GM23338 (cell line): ENCODE results near the gene PHYH. TPM values are rescaled to one million over a fixed set of nuclear protein-coding genes. Genes with fewer than 3 reads are reported as not detected.

ENCODE experiments used
- ATAC-seq: fragments of 200-7000 bp; cut with Tn5 transposase; 3 replicates; pipeline ENCODE4 v1.9.1; 2020
- DNase-seq: peaks from one replicate; pipeline ENCODE4 v3.0.0-alpha.2; 2015; ENCODE audit warnings: low spot score
- H2AFZ ChIP-seq: fragments of 200-600 bp; sonication (generic); 2 replicates; pipeline ENCODE4 v1.8.0; 2016; ENCODE audit warnings: antibody characterized with exemption, mild to moderate bottlenecking, moderate library complexity
- H3F3A ChIP-seq: fragments of 200-600 bp; sonication (generic); replicated peaks from 2 replicates; pipeline ENCODE4 v1.8.0; 2017; ENCODE audit warnings: antibody characterized with exemption, mixed run types, low read depth
- H3K27ac ChIP-seq: fragments of 200-600 bp; sonication (generic); 2 replicates; pipeline ENCODE4 v1.6.1; 2016; ENCODE audit warnings: low read depth
- H3K27me3 ChIP-seq: fragments of 200-600 bp; sonication (generic); 2 replicates; pipeline ENCODE4 v1.8.0; 2016; ENCODE audit warnings: mild to moderate bottlenecking, mixed run types, moderate library complexity; ENCODE audit not compliant: insufficient read depth
- H3K36me3 ChIP-seq: fragments of 200-600 bp; sonication (generic); 2 replicates; pipeline ENCODE4 v1.8.0; 2016; ENCODE audit warnings: mild to moderate bottlenecking; ENCODE audit not compliant: insufficient read depth
- H3K4me1 ChIP-seq: fragments of 200-600 bp; sonication (generic); 2 replicates; pipeline ENCODE4 v1.8.0; 2016; ENCODE audit warnings: mild to moderate bottlenecking, moderate library complexity; ENCODE audit not compliant: insufficient read depth
- H3K4me2 ChIP-seq: fragments of 200-600 bp; sonication (generic); 2 replicates; pipeline ENCODE4 v1.7.1; 2017; ENCODE audit warnings: mixed run types
- H3K4me3 ChIP-seq: fragments of 200-600 bp; sonication (generic); 2 replicates; pipeline ENCODE4 v1.6.1; 2016; ENCODE audit warnings: mixed run types
- H3K79me2 ChIP-seq: fragments of 200-600 bp; sonication (generic); replicated peaks from 2 replicates; pipeline ENCODE4 v1.8.0; 2017; ENCODE audit warnings: mild to moderate bottlenecking; ENCODE audit not compliant: insufficient read depth
- H3K9me2 ChIP-seq: fragments of 200-600 bp; sonication (generic); 2 replicates; pipeline ENCODE4 v1.8.0; 2017; ENCODE audit not compliant: insufficient read depth
- H4K20me1 ChIP-seq: fragments of 200-600 bp; sonication (generic); replicated peaks from 2 replicates; pipeline ENCODE4 v1.8.0; 2017; ENCODE audit warnings: mild to moderate bottlenecking; ENCODE audit not compliant: insufficient read depth
- H3K27ac Mint-ChIP-seq: 2 replicates; pipeline ENCODE4 v1.8.0; 2020; ENCODE audit warnings: inconsistent platforms, mild to moderate bottlenecking, moderate library complexity, mixed read lengths
- H3K27me3 Mint-ChIP-seq: 3 replicates; pipeline ENCODE4 v1.8.0; 2022; ENCODE audit warnings: low read depth, mild to moderate bottlenecking, moderate library complexity, mixed read lengths, inconsistent platforms; ENCODE audit not compliant: insufficient read depth, poor library complexity
- H3K36me3 Mint-ChIP-seq: 3 replicates; pipeline ENCODE4 v1.8.0; 2021; ENCODE audit warnings: low read depth, mild to moderate bottlenecking, inconsistent platforms, moderate library complexity, mixed read lengths
- H3K4me1 Mint-ChIP-seq: 3 replicates; pipeline ENCODE4 v1.8.0; 2020; ENCODE audit warnings: mild to moderate bottlenecking, inconsistent platforms, mixed read lengths
- H3K4me3 Mint-ChIP-seq: 3 replicates; pipeline ENCODE4 v1.8.0; 2021; ENCODE audit warnings: moderate library complexity, mild to moderate bottlenecking, inconsistent platforms, mixed read lengths
- H3K9me3 Mint-ChIP-seq: 3 replicates; pipeline ENCODE4 v1.8.0; 2020; ENCODE audit warnings: moderate library complexity, mild to moderate bottlenecking, inconsistent platforms, mixed read lengths
- EZH2 ChIP-seq: fragments of 200-600 bp; sonication (generic); IDR thresholded peaks from one replicate; pipeline ENCODE4 v1.8.0; 2017; ENCODE audit warnings: antibody characterized with exemption, mild to moderate bottlenecking, low read depth; ENCODE audit not compliant: unreplicated experiment
- EZH2phosphoT487 ChIP-seq: fragments of 200-600 bp; sonication (generic); IDR thresholded peaks from one replicate; pipeline ENCODE4 v1.8.1; 2018; ENCODE audit warnings: antibody characterized with exemption; ENCODE audit not compliant: unreplicated experiment
- JUNB ChIP-seq: IDR thresholded peaks from one replicate; pipeline ENCODE4 v1.6.1; 2016; ENCODE audit warnings: antibody characterized with exemption; ENCODE audit not compliant: unreplicated experiment
- NANOG ChIP-seq: IDR thresholded peaks from 2 replicates; pipeline ENCODE4 v1.6.1; 2016; ENCODE audit warnings: antibody characterized with exemption, borderline replicate concordance
- POLR2AphosphoS5 ChIP-seq: IDR thresholded peaks from 2 replicates; pipeline ENCODE4 v1.6.1; 2016; ENCODE audit warnings: antibody characterized with exemption, low read depth
- STAT1 ChIP-seq: IDR thresholded peaks from one replicate; pipeline ENCODE4 v1.6.1; 2016; ENCODE audit warnings: antibody characterized with exemption; ENCODE audit not compliant: unreplicated experiment
- ZNF114 ChIP-seq: fragments of 250-450 bp; sonication (Bioruptor Pico); IDR thresholded peaks from 2 replicates; pipeline ENCODE4 v1.5.0; 2020; ENCODE audit warnings: mild to moderate bottlenecking, moderate library complexity
- ZNF331 ChIP-seq: fragments of 250-450 bp; sonication (Bioruptor Pico); IDR thresholded peaks from 2 replicates; pipeline ENCODE4 v1.5.0; 2020; ENCODE audit warnings: low read depth, mild to moderate bottlenecking, moderate library complexity
- polyA plus RNA-seq: library from polyadenylated mRNA; unstranded; fragments of >200 nt; fragmentation: Nextera tagmentation; extraction: Ambion mirVana; gene quantifications from 2 replicates; pipeline ENCODE4 v1.2.1, GENCODE V29; 2016
- total RNA-seq: library from RNA; depleted of rRNA; stranded (reverse); fragments of >200 nt; shearing (Covaris generic); gene quantifications from 2 replicates; pipeline ENCODE4 v1.2.3, GENCODE V29; 2014
- TF ChIP-seq, protein P1 (sequence below): IDR thresholded peaks from 2 replicates; pipeline ENCODE4 v1.6.1; 2016; ENCODE audit warnings: antibody characterized with exemption
- TF ChIP-seq, protein P2 (sequence below): IDR thresholded peaks from one replicate; pipeline ENCODE4 v1.6.1; 2018; ENCODE audit warnings: antibody characterized with exemption; ENCODE audit not compliant: unreplicated experiment
- TF ChIP-seq, protein P3 (sequence below), 2 experiments: fragments of 200-600 bp in 1 of 2; sonication (generic) in 1 of 2; conservative IDR thresholded peaks; 2 replicates each; pipeline versions ENCODE4 v1.5.1 to v1.6.1; 2016 to 2017; ENCODE audit warnings: antibody characterized with exemption in 2 of 2, low read depth in 2 of 2, mild to moderate bottlenecking in 2 of 2, moderate library complexity in 1 of 2

PHYH gene
- total and polyA plus RNA-seq, 2 experiments from 2014 or later = 10.9 to 29.8 TPM

DNA sequence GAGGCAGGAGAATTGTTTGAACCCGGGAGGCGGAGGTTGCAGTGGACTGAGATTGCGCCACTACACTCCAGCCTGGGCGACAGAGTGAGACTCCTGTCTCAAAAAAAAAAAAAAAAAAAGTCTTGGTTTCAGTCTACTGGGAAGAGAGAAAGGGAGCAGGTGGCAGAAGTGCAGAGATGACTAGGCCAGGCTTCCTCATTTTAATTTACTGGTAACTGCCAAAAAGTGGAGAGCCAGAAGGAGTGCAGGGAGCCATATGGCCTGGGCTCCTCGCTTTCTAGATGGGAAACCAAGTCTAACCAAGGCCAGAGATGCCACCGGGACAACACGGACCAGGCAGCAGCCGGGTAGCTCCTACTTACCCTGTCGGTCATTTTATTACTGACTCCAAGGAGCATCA, 36.0 kb upstream of the PHYH start:
- peak overlapping the region; percentile 65; the same call in 1 of the 2 replicates for H3K27ac Mint-ChIP-seq
- ATAC-seq (no peak), DNase-seq (no peak)
- H3K27ac ChIP-seq = peak overlapping the region; percentile 86
- no peak for TF ChIP-seq JUNB
- TF ChIP-seq, protein P1, sequence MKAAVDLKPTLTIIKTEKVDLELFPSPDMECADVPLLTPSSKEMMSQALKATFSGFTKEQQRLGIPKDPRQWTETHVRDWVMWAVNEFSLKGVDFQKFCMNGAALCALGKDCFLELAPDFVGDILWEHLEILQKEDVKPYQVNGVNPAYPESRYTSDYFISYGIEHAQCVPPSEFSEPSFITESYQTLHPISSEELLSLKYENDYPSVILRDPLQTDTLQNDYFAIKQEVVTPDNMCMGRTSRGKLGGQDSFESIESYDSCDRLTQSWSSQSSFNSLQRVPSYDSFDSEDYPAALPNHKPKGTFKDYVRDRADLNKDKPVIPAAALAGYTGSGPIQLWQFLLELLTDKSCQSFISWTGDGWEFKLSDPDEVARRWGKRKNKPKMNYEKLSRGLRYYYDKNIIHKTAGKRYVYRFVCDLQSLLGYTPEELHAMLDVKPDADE = no peak
- no peak for TF ChIP-seq STAT1
- TF ChIP-seq ZNF331 (CRISPR knock-in tag) = no peak
- TF ChIP-seq EZH2phosphoT487 = no peak
- TF ChIP-seq POLR2AphosphoS5 = no peak
- TF ChIP-seq EZH2 = no peak
- TF ChIP-seq ZNF114 (CRISPR knock-in tag) = no peak
- TF ChIP-seq, protein P2, sequence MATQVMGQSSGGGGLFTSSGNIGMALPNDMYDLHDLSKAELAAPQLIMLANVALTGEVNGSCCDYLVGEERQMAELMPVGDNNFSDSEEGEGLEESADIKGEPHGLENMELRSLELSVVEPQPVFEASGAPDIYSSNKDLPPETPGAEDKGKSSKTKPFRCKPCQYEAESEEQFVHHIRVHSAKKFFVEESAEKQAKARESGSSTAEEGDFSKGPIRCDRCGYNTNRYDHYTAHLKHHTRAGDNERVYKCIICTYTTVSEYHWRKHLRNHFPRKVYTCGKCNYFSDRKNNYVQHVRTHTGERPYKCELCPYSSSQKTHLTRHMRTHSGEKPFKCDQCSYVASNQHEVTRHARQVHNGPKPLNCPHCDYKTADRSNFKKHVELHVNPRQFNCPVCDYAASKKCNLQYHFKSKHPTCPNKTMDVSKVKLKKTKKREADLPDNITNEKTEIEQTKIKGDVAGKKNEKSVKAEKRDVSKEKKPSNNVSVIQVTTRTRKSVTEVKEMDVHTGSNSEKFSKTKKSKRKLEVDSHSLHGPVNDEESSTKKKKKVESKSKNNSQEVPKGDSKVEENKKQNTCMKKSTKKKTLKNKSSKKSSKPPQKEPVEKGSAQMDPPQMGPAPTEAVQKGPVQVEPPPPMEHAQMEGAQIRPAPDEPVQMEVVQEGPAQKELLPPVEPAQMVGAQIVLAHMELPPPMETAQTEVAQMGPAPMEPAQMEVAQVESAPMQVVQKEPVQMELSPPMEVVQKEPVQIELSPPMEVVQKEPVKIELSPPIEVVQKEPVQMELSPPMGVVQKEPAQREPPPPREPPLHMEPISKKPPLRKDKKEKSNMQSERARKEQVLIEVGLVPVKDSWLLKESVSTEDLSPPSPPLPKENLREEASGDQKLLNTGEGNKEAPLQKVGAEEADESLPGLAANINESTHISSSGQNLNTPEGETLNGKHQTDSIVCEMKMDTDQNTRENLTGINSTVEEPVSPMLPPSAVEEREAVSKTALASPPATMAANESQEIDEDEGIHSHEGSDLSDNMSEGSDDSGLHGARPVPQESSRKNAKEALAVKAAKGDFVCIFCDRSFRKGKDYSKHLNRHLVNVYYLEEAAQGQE = no peak
- TF ChIP-seq, protein P3, sequence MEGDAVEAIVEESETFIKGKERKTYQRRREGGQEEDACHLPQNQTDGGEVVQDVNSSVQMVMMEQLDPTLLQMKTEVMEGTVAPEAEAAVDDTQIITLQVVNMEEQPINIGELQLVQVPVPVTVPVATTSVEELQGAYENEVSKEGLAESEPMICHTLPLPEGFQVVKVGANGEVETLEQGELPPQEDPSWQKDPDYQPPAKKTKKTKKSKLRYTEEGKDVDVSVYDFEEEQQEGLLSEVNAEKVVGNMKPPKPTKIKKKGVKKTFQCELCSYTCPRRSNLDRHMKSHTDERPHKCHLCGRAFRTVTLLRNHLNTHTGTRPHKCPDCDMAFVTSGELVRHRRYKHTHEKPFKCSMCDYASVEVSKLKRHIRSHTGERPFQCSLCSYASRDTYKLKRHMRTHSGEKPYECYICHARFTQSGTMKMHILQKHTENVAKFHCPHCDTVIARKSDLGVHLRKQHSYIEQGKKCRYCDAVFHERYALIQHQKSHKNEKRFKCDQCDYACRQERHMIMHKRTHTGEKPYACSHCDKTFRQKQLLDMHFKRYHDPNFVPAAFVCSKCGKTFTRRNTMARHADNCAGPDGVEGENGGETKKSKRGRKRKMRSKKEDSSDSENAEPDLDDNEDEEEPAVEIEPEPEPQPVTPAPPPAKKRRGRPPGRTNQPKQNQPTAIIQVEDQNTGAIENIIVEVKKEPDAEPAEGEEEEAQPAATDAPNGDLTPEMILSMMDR (conservative IDR thresholded peaks at IDR 0.05; ENCODE audit: low read depth in 2 of 2) = no peak
- no peaks in the 10 kb centered on the region for H3K9me2 ChIP-seq
- H3K4me1 ChIP-seq = peaks cover 31% of the 10 kb centered on the region
- peaks cover 84% of the 10 kb centered on the region for H4K20me1 ChIP-seq
- no peaks in the 10 kb centered on the region for H3K9me3 Mint-ChIP-seq
- no peak overlapping the region for H3K4me3 Mint-ChIP-seq
- peaks cover 100% of the 10 kb centered on the region for H3K79me2 ChIP-seq
- peaks cover 72% of the 10 kb centered on the region for H3F3A ChIP-seq
- H3K27me3 ChIP-seq = no peaks in the 10 kb centered on the region
- no peak overlapping the region for H3K4me2 ChIP-seq
- H3K36me3 ChIP-seq = peaks cover 87% of the 10 kb centered on the region
- H2AFZ ChIP-seq = no peak overlapping the region
- peaks cover 32% of the 10 kb centered on the region for H3K4me1 Mint-ChIP-seq
- no peak overlapping the region for H3K4me3 ChIP-seq
- H3K36me3 Mint-ChIP-seq = peaks cover 99% of the 10 kb centered on the region
- peaks cover 9% of the 10 kb centered on the region for H3K27me3 Mint-ChIP-seq

DNA sequence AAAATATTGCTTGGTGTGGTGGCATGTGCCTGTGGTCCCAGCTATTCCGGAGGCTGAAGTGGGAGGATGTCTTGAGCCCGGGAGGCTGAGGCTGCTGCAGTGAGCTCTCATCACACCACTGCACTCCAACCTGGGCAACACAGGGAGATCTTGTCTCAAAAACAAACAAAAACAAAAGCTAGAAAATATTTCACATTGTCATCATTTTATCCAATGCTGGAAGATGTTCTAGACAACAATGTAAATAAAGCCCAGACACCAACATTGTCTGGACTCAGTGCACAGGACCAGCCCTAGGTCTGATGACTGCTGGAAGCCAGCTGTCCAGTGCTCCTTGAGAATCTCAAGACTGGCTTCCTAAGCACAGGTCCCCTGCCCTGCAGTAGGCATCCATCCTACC, 34.7 kb upstream of the PHYH start:
- ATAC-seq (no peak), DNase-seq (no peak)
- peaks cover 83% of the 10 kb centered on the region for H4K20me1 ChIP-seq
- H3K9me3 Mint-ChIP-seq = no peaks in the 10 kb centered on the region
- H3K4me1 Mint-ChIP-seq = peaks cover 34% of the 10 kb centered on the region
- peak overlapping the region; percentile 70 for H3K27ac Mint-ChIP-seq
- H3K36me3 Mint-ChIP-seq = peaks cover 100% of the 10 kb centered on the region
- no peaks in the 10 kb centered on the region for H3K27me3 ChIP-seq
- peaks cover 72% of the 10 kb centered on the region for H3F3A ChIP-seq
- peaks cover 12% of the 10 kb centered on the region for H3K27me3 Mint-ChIP-seq
- peaks cover 28% of the 10 kb centered on the region for H3K4me1 ChIP-seq
- no peak overlapping the region for H2AFZ ChIP-seq
- no peak overlapping the region for H3K4me2 ChIP-seq
- H3K79me2 ChIP-seq = peaks cover 99% of the 10 kb centered on the region
- H3K4me3 ChIP-seq = no peak overlapping the region
- peak overlapping the region; percentile 86; the same call in 1 of the 2 replicates for H3K27ac ChIP-seq
- no peaks in the 10 kb centered on the region for H3K9me2 ChIP-seq
- H3K4me3 Mint-ChIP-seq = no peak overlapping the region
- H3K36me3 ChIP-seq = peaks cover 90% of the 10 kb centered on the region
- TF ChIP-seq, protein P2 = no peak
- TF ChIP-seq POLR2AphosphoS5 (no peak), NANOG (no peak)
- TF ChIP-seq, protein P1 = no peak
- TF ChIP-seq, protein P3 (conservative IDR thresholded peaks at IDR 0.05; ENCODE audit: low read depth in 2 of 2) = no peak
